Adrenal gland (tissue), 12 donors: ENCODE data around the gene ACOT11. TPM values are rescaled to one million over a fixed set of nuclear protein-coding genes. Genes with fewer than 3 reads are reported as not detected.
A peak's percentile ranks its signal among the peaks of the same experiment; 100 is the strongest.

Experiments
- DNase-seq, 7 donors: peaks; one replicate each; pipeline ENCODE4 v3.0.0-alpha.2; 2019 to 2020
- H3K27ac ChIP-seq, 5 donors: fragments of 200-600 bp; sonication (generic) in 4 of 5; 1 replicate in 3 of 5; 2 replicates in 2 of 5; pipeline versions ENCODE4 v1.5.1 to v1.8.0; 2016 to 2020; ENCODE audit warnings: mild to moderate bottlenecking in 1 of 5
- H3K27me3 ChIP-seq: fragments of 200-600 bp; 2 replicates; pipeline ENCODE4 v1.8.0; 2021
- H3K36me3 ChIP-seq, 2 donors: fragments of 200-600 bp; replicated peaks in 1 of 2; 1 replicate in 1 of 2; 2 replicates in 1 of 2; pipeline versions ENCODE4 v1.5.1 to v1.8.0; 2018 to 2022
- H3K4me1 ChIP-seq, 2 donors: fragments of 200-600 bp; replicated peaks in 1 of 2; 1 replicate in 1 of 2; 2 replicates in 1 of 2; pipeline versions ENCODE4 v1.5.1 to v1.8.0; 2018 to 2021
- H3K4me3 ChIP-seq, 4 donors: fragments of 200-600 bp; sonication (generic) in 3 of 4; one replicate each; pipeline ENCODE4 v1.5.1; 2016 to 2018
- H3K9me3 ChIP-seq, 3 donors: fragments of 200-600 bp; sonication (generic) in 1 of 3; replicated peaks in 1 of 3; 1 replicate in 2 of 3; 2 replicates in 1 of 3; pipeline versions ENCODE4 v1.5.1 to v1.8.0; 2016 to 2021
- CTCF ChIP-seq, 6 experiments: fragments of 450-650 bp in 4 of 6; fragments of 200-600 bp in 2 of 6; sonication (generic) in 1 of 6; IDR thresholded peaks; 1 replicate in 5 of 6; 2 replicates in 1 of 6; pipeline versions ENCODE4 v1.5.1 to v1.8.0; 2016 to 2021; ENCODE audit warnings: antibody characterized with exemption in 6 of 6, mild to moderate bottlenecking in 2 of 6, moderate library complexity in 1 of 6
- POLR2A ChIP-seq, 2 donors: fragments of 450-650 bp; IDR thresholded peaks; one replicate each; pipeline ENCODE4 v1.6.1; 2017; ENCODE audit warnings: antibody characterized with exemption in 2 of 2, mild to moderate bottlenecking in 2 of 2, moderate library complexity in 1 of 2
- WGBS, 4 donors: extraction: QIAGEN DNeasy Blood & Tissue Kit in 2 of 4; methylation state at CpG; one replicate each; pipeline versions ENCODE4 v1.1.5 to v1.1.7; 2013 to 2017; 5-methylcytosine and 5-hydroxymethylcytosine counted together
- intact Hi-C, 2 donors: fragments of 100-400 bp; cut with DNase I; formaldehyde crosslinking; loops; one replicate each; pipeline versions ENCODE4 v1.14.1 to v1.15.0; 2022 to 2023
- polyA plus RNA-seq, 3 donors: library from polyadenylated mRNA; stranded (reverse); fragments of 200-250 nt in 2 of 3; fragments of 350-450 nt in 1 of 3; fragmentation: Illumina TruSeq in 1 of 3; extraction: RNeasy Lipid Tissue Mini Kit (QIAGEN cat#74804) in 1 of 3; gene quantifications; one replicate each; pipeline ENCODE4 v1.2.3, GENCODE V29; 2013 to 2014
- total RNA-seq, 9 donors: library from RNA; depleted of rRNA in 4 of 9; stranded (reverse); fragments of >200 nt in 4 of 9; fragments of 120-200 nt in 1 of 9; fragmentation: NEBNext Ultra II Directional in 1 of 9; extraction: Animal tissue kit (Norgen Biotek cat#: 25700) in 1 of 9; gene quantifications; one replicate each; pipeline versions ENCODE4 v1.1.0 to v1.2.4, GENCODE V29; 2013 to 2023
- donor health status: healthy with polysubstance abuse.
- donor health status: Bipolar disorder and iron deficiency.
- donor health status: DM: yes; HTN: yes; CAD: no.
- donor health status: DM: no; HTN: no; CAD: no.
- donor health status: DM: no; HTN: no; CAD: no.
- donor health status: DM: yes; HTN: yes; CAD: no.

Gene ACOT11
- total and polyA plus RNA-seq, 12 donors: 1.6 to 12.7 (median 9.1) TPM

- Histone ChIP-seq H3K9me3 (no peaks in the 10 kb centered on the region), H3K27me3 (no peaks in the 10 kb centered on the region), H3K4me3 (no peak overlapping the region), H3K36me3 (no peaks in the 10 kb centered on the region), H3K27ac (no peak overlapping the region), H3K4me1 (no peaks in the 10 kb centered on the region)
- 63 to 69% (median 67%) methylated on average over 7 to 13 of the region's 13 CpGs for WGBS, 4 donors
- intact Hi-C loops: no loop called here
- TF ChIP-seq CTCF (IDR thresholded peaks at IDR 0.05) (no peak), POLR2A (IDR thresholded peaks at IDR 0.05) (no peak)
- peak in 2 of 7 donors; percentile 24 to 33 for DNase-seq
Observed at GRCh38 chr1:54615531-54616279, 67.7 kb downstream of the ACOT11 start.

DNA sequence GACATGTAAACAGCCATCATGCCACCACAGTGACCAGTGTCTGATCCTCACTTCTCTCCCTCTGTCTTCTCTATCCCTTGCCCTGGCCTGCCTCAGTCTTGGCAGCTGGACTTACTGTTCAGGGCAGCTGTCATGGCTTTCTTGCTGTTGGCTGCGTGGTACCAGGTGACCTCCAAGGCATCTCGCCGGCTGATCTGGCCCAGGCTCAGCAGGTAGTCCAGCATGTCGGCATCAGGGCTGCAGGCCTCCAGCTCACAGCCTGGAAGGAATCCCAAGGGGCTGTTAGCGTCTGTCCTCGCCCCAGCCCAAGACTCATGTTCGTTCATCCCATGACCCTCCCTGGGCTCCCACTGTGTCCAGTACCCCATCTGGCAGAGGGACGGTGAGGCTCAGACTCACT is 71.7 kb downstream of the ACOT11 start:
- no peaks in the 10 kb centered on the region for H3K27me3 ChIP-seq
- H3K36me3 ChIP-seq: no peaks in the 10 kb centered on the region
- H3K4me3 ChIP-seq: no peak overlapping the region
- no peak for DNase-seq
- H3K9me3 ChIP-seq: no peaks in the 10 kb centered on the region
- no peaks in the 10 kb centered on the region for H3K4me1 ChIP-seq
- H3K27ac ChIP-seq: no peak overlapping the region
- whole genome bisulfite sequencing, 4 donors: 64 to 84% (median 77%) methylated on average over 5 to 8 of the region's 8 CpGs
- TF ChIP-seq POLR2A (IDR thresholded peaks at IDR 0.05) (no peak), CTCF (IDR thresholded peaks at IDR 0.05) (no peak)
- intact Hi-C loops: no loop called here

GRCh38 chr1:54623216-54624007 is 75.4 kb downstream of the ACOT11 start, which contains the start of gene FAM151A:
FAM151A (minus strand) TSS chr1:54623525; CDS start chr1:54623395, 130 bp downstream.
- DNase-seq: no peak
- no peaks in the 10 kb centered on the region for H3K27me3 ChIP-seq
- H3K9me3 ChIP-seq: no peaks in the 10 kb centered on the region
- no peak for TF ChIP-seq POLR2A (IDR thresholded peaks at IDR 0.05)
- no peak for TF ChIP-seq CTCF (IDR thresholded peaks at IDR 0.05)
- H3K4me3 ChIP-seq: no peak within 1 kb of the TSS
- no peaks in the 10 kb centered on the region for H3K36me3 ChIP-seq
- 71 to 79% (median 78%) methylated on average over 13 to 18 of the region's 18 CpGs for WGBS, 4 donors
- no peaks in the 10 kb centered on the region for H3K4me1 ChIP-seq
- H3K27ac ChIP-seq: no peak within 1 kb of the TSS
- intact Hi-C loops: no loop called here
